ENCODE results near the gene ADAP1.
A peak's percentile ranks its signal among the peaks of the same experiment; 100 is the strongest.

The ADAP1 gene

GRCh38 chr7:996079-996872, 41.8 kb upstream of the ADAP1 start:
- no peak overlapping the region for H3K4me3 ChIP-seq
- TF ChIP-seq, protein P1, sequence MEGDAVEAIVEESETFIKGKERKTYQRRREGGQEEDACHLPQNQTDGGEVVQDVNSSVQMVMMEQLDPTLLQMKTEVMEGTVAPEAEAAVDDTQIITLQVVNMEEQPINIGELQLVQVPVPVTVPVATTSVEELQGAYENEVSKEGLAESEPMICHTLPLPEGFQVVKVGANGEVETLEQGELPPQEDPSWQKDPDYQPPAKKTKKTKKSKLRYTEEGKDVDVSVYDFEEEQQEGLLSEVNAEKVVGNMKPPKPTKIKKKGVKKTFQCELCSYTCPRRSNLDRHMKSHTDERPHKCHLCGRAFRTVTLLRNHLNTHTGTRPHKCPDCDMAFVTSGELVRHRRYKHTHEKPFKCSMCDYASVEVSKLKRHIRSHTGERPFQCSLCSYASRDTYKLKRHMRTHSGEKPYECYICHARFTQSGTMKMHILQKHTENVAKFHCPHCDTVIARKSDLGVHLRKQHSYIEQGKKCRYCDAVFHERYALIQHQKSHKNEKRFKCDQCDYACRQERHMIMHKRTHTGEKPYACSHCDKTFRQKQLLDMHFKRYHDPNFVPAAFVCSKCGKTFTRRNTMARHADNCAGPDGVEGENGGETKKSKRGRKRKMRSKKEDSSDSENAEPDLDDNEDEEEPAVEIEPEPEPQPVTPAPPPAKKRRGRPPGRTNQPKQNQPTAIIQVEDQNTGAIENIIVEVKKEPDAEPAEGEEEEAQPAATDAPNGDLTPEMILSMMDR (IDR thresholded peaks at IDR 0.05), result no peak
- no peak for DNase-seq (ENCODE audit: low spot score)
- H3K27ac ChIP-seq, result no peak overlapping the region

- TF ChIP-seq, protein P1 (IDR thresholded peaks at IDR 0.05), result no peak
- Histone ChIP-seq H3K4me3 (no peak overlapping the region), H3K27ac (no peak overlapping the region)
- DNase-seq (ENCODE audit: low spot score), result no peak
Observed at GRCh38 chr7:995571-995970, 41.1 kb upstream of the ADAP1 start.

DNA sequence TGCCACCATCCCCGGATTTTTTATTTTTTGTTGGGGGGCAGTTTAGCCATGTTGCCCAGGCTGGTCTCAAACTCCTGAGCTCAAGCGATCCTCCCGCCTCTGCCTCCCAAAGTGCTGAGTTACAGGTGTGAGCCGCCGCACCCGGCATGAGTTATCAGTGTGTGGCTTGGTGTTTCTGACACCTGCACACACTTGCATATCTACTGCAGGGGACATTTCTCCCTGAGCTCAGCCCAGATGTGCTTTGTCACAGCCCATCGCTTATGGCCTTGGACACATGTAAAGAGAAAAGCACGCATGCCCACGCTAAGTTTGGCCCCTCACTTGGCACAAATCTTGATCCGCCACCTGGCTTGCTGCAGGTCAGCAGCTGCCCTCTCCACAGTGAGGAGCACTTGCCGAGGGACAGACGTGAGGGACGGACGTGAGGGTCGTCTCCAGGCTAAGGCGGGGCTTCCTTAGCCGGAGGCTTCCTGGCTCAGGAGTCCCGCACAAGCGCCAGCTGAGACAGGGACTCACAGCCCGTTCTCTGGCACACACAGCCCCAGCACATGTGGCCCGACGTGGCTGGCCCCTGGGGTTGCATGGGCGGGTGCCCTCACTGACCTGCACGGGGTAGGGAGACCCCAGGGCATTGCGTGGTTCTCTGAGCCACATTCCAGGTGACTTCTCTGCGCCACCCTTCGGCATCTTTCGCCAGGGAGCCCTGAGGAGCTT, 40.3 kb upstream of the ADAP1 start:
- no peak for DNase-seq (ENCODE audit: low spot score)
- Histone ChIP-seq H3K27ac (no peak overlapping the region), H3K4me3 (no peak overlapping the region)
- TF ChIP-seq, protein P1 (IDR thresholded peaks at IDR 0.05), result no peak

DNA sequence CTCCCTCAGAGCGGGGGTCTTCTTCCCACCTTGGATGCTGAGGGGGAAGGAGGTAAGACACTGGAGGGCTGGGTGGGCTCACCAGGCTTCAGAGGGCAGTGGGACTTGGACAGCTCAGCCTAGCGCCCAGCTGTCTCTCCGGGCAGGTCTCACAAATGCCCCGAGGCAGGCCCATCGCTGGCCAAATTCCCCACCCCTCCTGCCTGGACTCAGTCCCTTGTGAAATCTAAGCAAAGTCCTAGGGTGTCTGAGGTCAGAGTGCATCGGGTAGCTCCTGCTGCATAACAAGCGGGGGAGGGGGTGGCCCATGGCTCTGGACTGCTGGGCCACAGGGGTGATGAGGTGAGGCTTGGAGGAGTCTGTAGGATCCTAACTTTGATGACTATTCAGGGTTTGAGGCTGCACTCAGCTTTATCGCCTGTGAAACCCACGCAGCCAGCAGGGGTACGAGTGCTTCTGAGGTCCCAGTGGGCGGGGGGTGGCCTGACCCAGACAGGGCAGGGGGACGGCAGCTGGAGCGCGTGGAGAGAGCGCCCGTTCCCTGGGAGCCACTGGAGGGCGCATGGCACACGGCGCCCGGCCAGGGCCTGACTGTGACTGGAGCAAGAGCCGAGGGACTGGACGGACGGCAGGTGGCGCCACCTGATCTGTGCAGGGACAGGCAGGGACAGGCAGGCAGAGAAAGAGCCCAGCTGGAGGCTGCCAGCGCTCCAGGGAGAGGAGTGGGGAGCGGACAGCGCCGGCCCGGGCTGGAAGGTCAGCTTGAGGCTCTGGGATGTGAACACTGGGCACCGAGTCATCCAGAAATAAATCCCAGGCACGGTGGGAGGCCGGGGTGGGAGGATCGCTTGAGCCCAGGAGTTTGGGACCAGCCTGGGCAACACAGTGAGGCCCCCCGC, 38.5 kb upstream of the ADAP1 start:
- H3K27ac ChIP-seq, result peak overlapping the region in 1 of 2 donors; percentile 19
- peak; percentile 96 for DNase-seq (ENCODE audit: low spot score)
- no peak overlapping the region for H3K4me3 ChIP-seq
- TF ChIP-seq, protein P1 (IDR thresholded peaks at IDR 0.05), result peak; percentile 99

GRCh38 chr7:991729-992656, 37.5 kb upstream of the ADAP1 start:
- TF ChIP-seq, protein P1 (IDR thresholded peaks at IDR 0.05), result no peak
- H3K4me3 ChIP-seq, result no peak overlapping the region
- DNase-seq (ENCODE audit: low spot score), result no peak
- no peak overlapping the region for H3K27ac ChIP-seq

Data from coronary artery (tissue), 2 donors.